Fibroblast of the aortic adventitia (primary cell): ENCODE results near the gene AHNAK2. TPM values are rescaled to one million over a fixed set of nuclear protein-coding genes. Genes with fewer than 3 reads are reported as not detected.

Experiments
- DNase-seq: peaks from one replicate; pipeline ENCODE4 v3.0.0-alpha.2; 2010; ENCODE audit warnings: low read depth
- H3K4me3 ChIP-seq: 2 replicates; pipeline ENCODE4 v1.5.1; 2011; ENCODE audit warnings: low read depth, mild to moderate bottlenecking, control low read depth, low read length, moderate library complexity
- total RNA-seq: library from RNA; depleted of rRNA; stranded (reverse); fragments of >200 nt; gene quantifications from 2 replicates; pipeline ENCODE4 v1.2.3, GENCODE V29; 2012; ENCODE audit warnings: low replicate concordance
- TF ChIP-seq, protein P1 (sequence below): IDR thresholded peaks from 2 replicates; pipeline ENCODE4 v1.5.1; 2011; ENCODE audit warnings: mild to moderate bottlenecking, low read length, control low read depth, inconsistent platforms; ENCODE audit not compliant: insufficient read depth

Gene AHNAK2
- total RNA-seq, 1 donor, result 164 TPM

DNA sequence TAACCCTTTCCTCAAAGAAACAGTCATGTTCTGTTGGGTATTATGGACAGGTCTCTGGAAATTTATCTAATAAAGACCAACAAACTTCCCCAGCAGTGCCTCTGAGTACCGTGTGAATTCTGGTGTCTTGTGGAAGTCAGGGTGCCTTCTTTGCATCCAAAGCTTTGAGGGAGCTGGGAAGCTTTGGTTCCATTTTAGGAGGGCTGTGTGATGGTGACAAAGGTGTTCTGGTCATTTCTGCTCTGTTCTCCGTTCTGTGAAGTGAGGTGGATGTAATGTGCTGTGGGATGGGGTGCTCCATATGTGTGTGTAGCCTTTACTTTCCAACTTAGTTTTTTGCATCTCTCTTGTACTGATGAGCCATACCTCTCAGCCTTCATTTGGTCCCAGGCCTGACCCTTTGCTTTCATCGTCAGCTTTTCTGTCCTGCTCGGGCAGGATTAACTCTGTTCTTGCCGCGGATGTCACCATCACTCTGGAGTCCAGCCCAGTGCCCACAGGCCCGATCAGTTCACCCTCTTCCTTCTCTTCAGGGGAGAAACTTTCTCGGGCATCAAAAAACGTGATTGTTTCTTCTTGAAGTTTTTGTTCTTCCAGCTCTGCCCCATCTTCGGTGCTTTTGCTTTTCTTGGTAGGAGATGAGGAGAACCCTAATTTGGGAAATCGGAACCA, 40.3 kb downstream of the AHNAK2 start:
- no peak for DNase-seq
- TF ChIP-seq, protein P1, sequence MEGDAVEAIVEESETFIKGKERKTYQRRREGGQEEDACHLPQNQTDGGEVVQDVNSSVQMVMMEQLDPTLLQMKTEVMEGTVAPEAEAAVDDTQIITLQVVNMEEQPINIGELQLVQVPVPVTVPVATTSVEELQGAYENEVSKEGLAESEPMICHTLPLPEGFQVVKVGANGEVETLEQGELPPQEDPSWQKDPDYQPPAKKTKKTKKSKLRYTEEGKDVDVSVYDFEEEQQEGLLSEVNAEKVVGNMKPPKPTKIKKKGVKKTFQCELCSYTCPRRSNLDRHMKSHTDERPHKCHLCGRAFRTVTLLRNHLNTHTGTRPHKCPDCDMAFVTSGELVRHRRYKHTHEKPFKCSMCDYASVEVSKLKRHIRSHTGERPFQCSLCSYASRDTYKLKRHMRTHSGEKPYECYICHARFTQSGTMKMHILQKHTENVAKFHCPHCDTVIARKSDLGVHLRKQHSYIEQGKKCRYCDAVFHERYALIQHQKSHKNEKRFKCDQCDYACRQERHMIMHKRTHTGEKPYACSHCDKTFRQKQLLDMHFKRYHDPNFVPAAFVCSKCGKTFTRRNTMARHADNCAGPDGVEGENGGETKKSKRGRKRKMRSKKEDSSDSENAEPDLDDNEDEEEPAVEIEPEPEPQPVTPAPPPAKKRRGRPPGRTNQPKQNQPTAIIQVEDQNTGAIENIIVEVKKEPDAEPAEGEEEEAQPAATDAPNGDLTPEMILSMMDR, result no peak
- no peak overlapping the region for H3K4me3 ChIP-seq

DNA sequence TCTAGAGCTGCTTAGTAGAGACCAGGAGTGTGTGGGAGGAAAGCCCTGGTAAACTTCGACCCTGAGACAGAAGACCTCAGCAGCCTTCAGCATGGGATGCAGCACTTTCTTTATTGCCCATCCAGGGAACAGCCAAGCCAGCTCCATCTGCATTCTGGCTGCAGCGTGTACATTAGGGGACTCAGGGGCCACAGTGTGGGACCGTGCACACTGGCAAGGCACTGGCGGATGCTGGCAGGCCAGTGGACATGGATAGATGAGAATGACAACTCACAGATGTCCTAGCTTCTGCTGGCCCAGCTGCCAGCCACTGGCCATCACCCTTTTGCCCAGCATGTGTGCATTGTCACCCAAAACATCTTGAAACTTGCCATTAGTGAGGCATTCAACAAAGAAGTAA, 41.0 kb downstream of the AHNAK2 start:
- DNase-seq, result no peak
- H3K4me3 ChIP-seq, result no peak overlapping the region
- TF ChIP-seq, protein P1, result no peak

DNA sequence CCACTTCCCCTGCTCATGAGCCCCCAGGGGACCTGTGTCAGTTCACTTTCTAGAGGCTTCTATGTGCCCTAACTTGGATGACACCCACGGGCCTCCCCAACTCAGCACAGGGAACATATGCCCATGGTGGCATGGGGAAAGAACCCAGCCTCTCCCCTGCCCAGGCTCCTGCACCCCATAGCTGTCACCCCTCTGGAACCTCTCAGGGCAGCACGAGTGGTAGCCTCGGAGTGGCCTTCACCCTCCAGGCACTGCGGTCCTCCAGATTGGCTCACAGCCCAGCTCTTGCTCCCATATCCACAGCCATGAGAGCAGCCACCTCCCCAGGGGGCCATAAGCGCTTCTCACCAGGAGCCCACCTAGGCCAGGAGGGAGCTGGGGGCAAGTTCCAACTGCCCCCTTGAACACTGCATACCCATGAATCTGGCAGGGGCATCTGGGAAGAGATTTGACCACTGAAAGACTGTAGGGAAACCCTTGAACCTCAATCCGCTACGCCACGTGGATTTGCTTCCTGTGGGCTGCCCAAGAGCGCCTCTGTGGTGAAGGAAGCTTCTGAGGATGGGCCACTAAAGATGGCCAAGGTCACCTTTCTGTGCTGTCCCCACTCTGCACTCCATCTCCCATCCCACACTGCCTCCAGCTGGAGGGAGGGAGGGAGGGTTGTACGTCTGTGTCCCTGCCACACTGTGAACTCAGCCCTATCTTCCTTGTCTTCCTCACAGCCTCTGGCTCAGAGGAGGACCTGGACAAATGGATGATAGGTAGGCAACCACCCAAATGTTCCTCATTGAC, 41.6 kb downstream of the AHNAK2 start:
- no peak for DNase-seq
- TF ChIP-seq, protein P1, result no peak
- H3K4me3 ChIP-seq, result no peak overlapping the region

DNA sequence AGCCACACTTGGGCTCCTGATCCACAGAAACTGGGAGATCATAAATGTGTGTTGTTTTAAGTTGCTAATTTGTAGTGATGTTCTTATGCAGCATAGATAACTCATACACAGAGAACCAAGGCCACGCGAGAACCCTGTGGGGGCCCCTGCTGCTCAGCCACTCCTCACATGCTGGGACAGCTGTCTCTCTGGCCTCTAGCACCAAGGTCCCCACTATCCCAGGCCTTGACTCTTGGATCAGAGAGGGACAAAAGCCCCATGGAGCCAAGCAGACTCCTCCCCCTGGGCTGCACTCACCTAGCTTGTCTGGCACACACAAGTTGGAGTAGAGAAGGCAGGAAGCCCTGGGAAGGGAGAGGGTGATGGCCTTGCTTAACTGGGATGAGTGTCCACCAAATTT, 42.2 kb downstream of the AHNAK2 start:
- H3K4me3 ChIP-seq, result no peak overlapping the region
- TF ChIP-seq, protein P1, result no peak
- peak; percentile 4 for DNase-seq

DNA sequence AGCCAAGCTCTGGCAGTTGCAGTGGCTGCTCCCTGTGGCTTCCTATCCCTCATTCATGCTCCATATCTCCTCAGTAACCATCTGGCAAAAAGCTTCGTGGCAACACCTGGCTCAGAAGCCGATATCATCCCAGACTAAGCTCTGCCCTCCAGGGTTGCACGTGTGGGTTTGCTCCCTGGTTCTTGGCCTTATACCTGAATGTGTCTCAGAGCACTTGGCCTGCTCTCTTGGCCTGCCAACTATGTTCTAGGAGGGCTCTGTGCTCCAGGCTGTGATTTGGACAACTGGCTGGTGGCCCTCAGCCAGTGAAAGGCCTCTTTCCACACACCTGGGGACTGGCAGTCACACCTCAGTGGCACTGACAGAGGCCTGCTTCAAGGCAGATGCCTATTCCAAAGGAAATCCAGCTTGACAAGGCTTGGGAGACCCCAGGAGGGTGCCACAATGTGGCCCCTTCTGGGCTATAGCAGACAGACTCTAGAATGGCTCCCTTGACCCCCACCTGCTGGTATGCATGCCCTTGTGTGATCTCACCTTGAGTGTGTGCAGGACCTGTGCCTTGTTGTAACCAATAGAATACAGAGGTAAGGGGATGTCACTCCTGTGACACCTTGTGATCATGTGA, 43.0 kb downstream of the AHNAK2 start:
- TF ChIP-seq, protein P1, result no peak
- DNase-seq, result peak; percentile 9
- no peak overlapping the region for H3K4me3 ChIP-seq

DNA sequence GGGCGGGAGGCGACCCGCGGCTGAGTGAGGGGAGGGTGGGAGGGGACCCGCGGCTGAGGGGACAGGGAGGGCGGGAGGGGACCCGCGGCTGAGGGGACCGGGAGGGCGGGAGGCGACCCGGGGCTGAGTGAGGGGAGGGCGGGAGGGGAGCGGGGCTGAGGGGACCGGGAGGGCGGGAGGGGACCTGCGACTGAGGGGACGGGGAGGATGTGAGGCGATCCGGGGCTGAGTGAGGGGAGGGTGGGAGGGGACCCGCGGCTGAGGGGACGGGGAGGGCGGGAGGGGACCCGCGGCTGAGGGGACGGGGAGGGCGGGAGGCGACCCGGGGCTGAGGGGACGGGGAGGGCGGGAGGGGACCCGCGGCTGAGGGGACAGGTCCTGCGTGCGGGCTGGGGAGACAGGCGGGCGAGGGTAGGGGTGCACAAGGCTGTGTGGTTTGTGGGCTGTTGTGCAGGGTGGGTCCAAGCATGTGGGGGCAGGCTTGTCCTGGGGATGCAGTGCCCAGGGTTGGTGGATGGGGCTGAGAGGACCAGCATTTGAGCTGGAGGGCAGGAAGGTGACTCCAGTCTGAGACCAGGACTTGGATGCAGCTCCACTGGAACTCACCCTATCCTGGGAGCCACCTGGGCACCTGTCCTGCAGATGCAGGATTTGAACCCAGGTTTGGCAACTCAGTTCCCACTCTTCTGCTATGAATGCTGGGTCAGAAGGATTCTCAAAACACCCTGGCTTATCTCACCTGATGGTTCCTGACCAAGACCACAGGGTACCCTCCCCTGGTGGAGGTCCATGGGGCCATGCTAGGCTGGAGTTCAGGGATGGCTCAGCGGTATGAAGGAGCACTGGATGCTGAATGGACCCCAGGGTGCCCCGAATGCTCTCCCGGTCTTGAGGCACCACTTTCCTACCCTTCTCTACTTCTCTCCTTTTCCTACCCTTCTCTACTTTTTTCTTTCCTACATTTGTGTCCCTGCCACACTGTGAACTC, 44.1 kb downstream of the AHNAK2 start:
- DNase-seq, result peak; percentile 12
- peak overlapping the region; percentile 54 for H3K4me3 ChIP-seq
- TF ChIP-seq, protein P1, result no peak
